Neural progenitor cell (in vitro differentiated cells): Measurements from ENCODE around the gene DENND5A. TPM values are rescaled to one million over a fixed set of nuclear protein-coding genes. Genes with fewer than 3 reads are reported as not detected.
A peak's percentile ranks its signal among the peaks of the same experiment; 100 is the strongest.

Experiments used
- DNase-seq: peaks from one replicate; pipeline ENCODE4 v3.0.0-alpha.2; 2016; ENCODE audit warnings: low spot score
- H2AFZ ChIP-seq: fragments of 200-600 bp; sonication (generic); replicated peaks from 2 replicates; pipeline ENCODE4 v1.6.1; 2016; ENCODE audit warnings: antibody characterized with exemption
- H3F3A ChIP-seq: fragments of 200-600 bp; sonication (generic); 2 replicates; pipeline ENCODE4 v1.6.1; 2016; ENCODE audit warnings: antibody characterized with exemption, low read depth
- H3K27ac ChIP-seq: fragments of 200-600 bp; sonication (generic); 2 replicates; pipeline ENCODE4 v1.5.1; 2016; ENCODE audit warnings: mild to moderate bottlenecking
- H3K27me3 ChIP-seq: fragments of 200-600 bp; sonication (generic); 2 replicates; pipeline ENCODE4 v1.6.1; 2016; ENCODE audit warnings: mild to moderate bottlenecking, moderate library complexity
- H3K36me3 ChIP-seq: fragments of 200-600 bp; sonication (generic); 2 replicates; pipeline ENCODE4 v1.5.1; 2016
- H3K4me1 ChIP-seq: fragments of 200-600 bp; sonication (generic); 2 replicates; pipeline ENCODE4 v1.6.1; 2016; ENCODE audit warnings: mixed run types
- H3K4me2 ChIP-seq: fragments of 200-600 bp; sonication (generic); 2 replicates; pipeline ENCODE4 v1.6.1; 2016
- H3K4me3 ChIP-seq: fragments of 200-600 bp; sonication (generic); 2 replicates; pipeline ENCODE4 v1.5.1; 2016
- H3K79me2 ChIP-seq: fragments of 200-600 bp; sonication (generic); 2 replicates; pipeline ENCODE4 v1.6.1; 2016; ENCODE audit warnings: low read depth
- H3K9ac ChIP-seq: fragments of 200-600 bp; sonication (generic); 2 replicates; pipeline ENCODE4 v1.6.1; 2016
- H3K9me3 ChIP-seq: fragments of 200-600 bp; sonication (generic); 2 replicates; pipeline ENCODE4 v1.5.1; 2016; ENCODE audit warnings: low read depth
- H4K20me1 ChIP-seq: fragments of 200-600 bp; sonication (generic); 2 replicates; pipeline ENCODE4 v1.6.1; 2016; ENCODE audit warnings: low read depth
- H3K27ac Mint-ChIP-seq: 3 replicates; pipeline ENCODE4 v1.8.0; 2021; ENCODE audit warnings: mixed read lengths
- H3K27me3 Mint-ChIP-seq: 2 replicates; pipeline ENCODE4 v1.8.0; 2022; ENCODE audit warnings: low read depth, mild to moderate bottlenecking, inconsistent platforms, moderate library complexity, mixed read lengths; ENCODE audit not compliant: insufficient read depth
- H3K36me3 Mint-ChIP-seq: 3 replicates; pipeline ENCODE4 v1.8.0; 2021; ENCODE audit warnings: mixed read lengths
- H3K4me1 Mint-ChIP-seq: 3 replicates; pipeline ENCODE4 v1.8.0; 2021; ENCODE audit warnings: mixed read lengths
- H3K4me3 Mint-ChIP-seq: 3 replicates; pipeline ENCODE4 v1.8.0; 2021; ENCODE audit warnings: mild to moderate bottlenecking, moderate library complexity, mixed read lengths
- H3K9me3 Mint-ChIP-seq: 3 replicates; pipeline ENCODE4 v1.8.0; 2020; ENCODE audit warnings: mixed read lengths
- CTCF ChIP-seq: fragments of 200-600 bp; sonication (generic); IDR thresholded peaks from 2 replicates; pipeline ENCODE4 v1.5.1; 2017; ENCODE audit warnings: antibody characterized with exemption, mild to moderate bottlenecking
- EZH2 ChIP-seq: fragments of 200-600 bp; sonication (generic); IDR thresholded peaks from 2 replicates; pipeline ENCODE4 v1.6.1; 2017; ENCODE audit warnings: antibody characterized with exemption, mild to moderate bottlenecking, moderate library complexity
- EZH2phosphoT487 ChIP-seq: fragments of 200-600 bp; sonication (generic); IDR thresholded peaks from 2 replicates; pipeline ENCODE4 v1.6.1; 2017; ENCODE audit warnings: antibody characterized with exemption
- total RNA-seq: library from RNA; depleted of rRNA; stranded (reverse); fragments of >200 nt; gene quantifications from 2 replicates; pipeline ENCODE4 v1.2.3, GENCODE V29; 2015; ENCODE audit warnings: low replicate concordance

DENND5A gene
- total RNA-seq, 1 donor from 2014 or later: 142 TPM

- Histone ChIP-seq H3K4me2 (no peak overlapping the region), H3K4me1 (peaks cover 29% of the 10 kb centered on the region), H2AFZ (no peak overlapping the region), H3K9ac (no peak overlapping the region), H3K79me2 (no peaks in the 10 kb centered on the region), H3F3A (peaks cover 35% of the 10 kb centered on the region), H3K36me3 (peaks cover 20% of the 10 kb centered on the region), H3K27me3 (no peaks in the 10 kb centered on the region), H3K4me3 (no peak overlapping the region), H3K9me3 (no peaks in the 10 kb centered on the region), H4K20me1 (peaks cover 23% of the 10 kb centered on the region), H3K27ac (no peak overlapping the region)
- Mint-ChIP-seq H3K27me3 (no peaks in the 10 kb centered on the region), H3K4me3 (no peak overlapping the region), H3K9me3 (no peaks in the 10 kb centered on the region), H3K36me3 (peaks cover 38% of the 10 kb centered on the region), H3K27ac (no peak overlapping the region), H3K4me1 (no peaks in the 10 kb centered on the region)
- TF ChIP-seq CTCF (no peak), EZH2phosphoT487 (no peak)
- DNase-seq: no peak
These were observed 114.6 kb downstream of the DENND5A start for GRCh38 chr11:9150501-9150900.

- H3F3A ChIP-seq: peaks cover 35% of the 10 kb centered on the region
- H2AFZ ChIP-seq: no peak overlapping the region
- peaks cover 30% of the 10 kb centered on the region for H3K4me1 ChIP-seq
- no peak overlapping the region for H3K9ac ChIP-seq
- H3K4me3 Mint-ChIP-seq: no peak overlapping the region
- no peaks in the 10 kb centered on the region for H3K27me3 Mint-ChIP-seq
- H3K27me3 ChIP-seq: no peaks in the 10 kb centered on the region
- no peak overlapping the region for H3K27ac Mint-ChIP-seq
- DNase-seq: no peak
- no peak overlapping the region for H3K4me3 ChIP-seq
- peaks cover 20% of the 10 kb centered on the region for H3K36me3 ChIP-seq
- peaks cover 46% of the 10 kb centered on the region for H3K36me3 Mint-ChIP-seq
- no peaks in the 10 kb centered on the region for H3K9me3 ChIP-seq
- H3K27ac ChIP-seq: no peak overlapping the region
- no peaks in the 10 kb centered on the region for H3K4me1 Mint-ChIP-seq
- no peak overlapping the region for H3K4me2 ChIP-seq
- no peak for TF ChIP-seq CTCF
- no peak for TF ChIP-seq EZH2phosphoT487
- TF ChIP-seq EZH2: no peak
- H4K20me1 ChIP-seq: peaks cover 22% of the 10 kb centered on the region
- H3K9me3 Mint-ChIP-seq: no peaks in the 10 kb centered on the region
- no peaks in the 10 kb centered on the region for H3K79me2 ChIP-seq
These were observed 116.4 kb downstream of the DENND5A start for GRCh38 chr11:9148727-9149126.

- H3K27me3 ChIP-seq: no peaks in the 10 kb centered on the region
- H3F3A ChIP-seq: peaks cover 35% of the 10 kb centered on the region
- H3K36me3 ChIP-seq: peaks cover 17% of the 10 kb centered on the region
- Mint-ChIP-seq H3K27ac (no peak overlapping the region), H3K4me1 (no peaks in the 10 kb centered on the region), H3K4me3 (no peak overlapping the region), H3K27me3 (no peaks in the 10 kb centered on the region), H3K9me3 (no peaks in the 10 kb centered on the region), H3K36me3 (peaks cover 49% of the 10 kb centered on the region)
- no peaks in the 10 kb centered on the region for H3K9me3 ChIP-seq
- H3K4me3 ChIP-seq: no peak overlapping the region
- peaks cover 30% of the 10 kb centered on the region for H3K4me1 ChIP-seq
- H3K27ac ChIP-seq: peak overlapping the region; percentile 80
- no peak overlapping the region for H3K4me2 ChIP-seq
- TF ChIP-seq EZH2 (no peak), EZH2phosphoT487 (no peak), CTCF (no peak)
- no peak for DNase-seq
- peaks cover 19% of the 10 kb centered on the region for H4K20me1 ChIP-seq
- H2AFZ ChIP-seq: no peak overlapping the region
- no peak overlapping the region for H3K9ac ChIP-seq
- H3K79me2 ChIP-seq: no peaks in the 10 kb centered on the region
These were observed 117.1 kb downstream of the DENND5A start for GRCh38 chr11:9148035-9148434.
